Nephron (organoid): ENCODE measurements around the gene FKRP.

ENCODE experiments used
- H3K27ac Mint-ChIP-seq, 3 experiments: 2 replicates each; pipeline ENCODE4 v1.8.0; 2020; ENCODE audit warnings: mixed read lengths in 3 of 3, mild to moderate bottlenecking in 2 of 3, moderate library complexity in 1 of 3
- H3K27me3 Mint-ChIP-seq: 2 replicates; pipeline ENCODE4 v1.8.0; 2021; ENCODE audit warnings: low read depth, mild to moderate bottlenecking, moderate library complexity, mixed read lengths
- H3K36me3 Mint-ChIP-seq: 2 replicates; pipeline ENCODE4 v1.8.0; 2020; ENCODE audit warnings: low read depth, mixed read lengths
- H3K4me1 Mint-ChIP-seq: 2 replicates; pipeline ENCODE4 v1.8.0; 2020; ENCODE audit warnings: mixed read lengths
- H3K4me3 Mint-ChIP-seq, 3 experiments: 2 replicates each; pipeline ENCODE4 v1.8.0; 2020; ENCODE audit warnings: mild to moderate bottlenecking in 3 of 3, mixed read lengths in 3 of 3, moderate library complexity in 2 of 3
- H3K9me3 Mint-ChIP-seq: 2 replicates; pipeline ENCODE4 v1.8.0; 2020; ENCODE audit warnings: mixed read lengths
- TF ChIP-seq, protein P1 (sequence below), 3 experiments: fragments of 200-600 bp; sonication (generic); IDR thresholded peaks; one replicate each; pipeline ENCODE4 v1.5.0; 2021; ENCODE audit warnings: antibody characterized with exemption in 3 of 3; ENCODE audit not compliant: unreplicated experiment in 3 of 3

FKRP gene

DNA sequence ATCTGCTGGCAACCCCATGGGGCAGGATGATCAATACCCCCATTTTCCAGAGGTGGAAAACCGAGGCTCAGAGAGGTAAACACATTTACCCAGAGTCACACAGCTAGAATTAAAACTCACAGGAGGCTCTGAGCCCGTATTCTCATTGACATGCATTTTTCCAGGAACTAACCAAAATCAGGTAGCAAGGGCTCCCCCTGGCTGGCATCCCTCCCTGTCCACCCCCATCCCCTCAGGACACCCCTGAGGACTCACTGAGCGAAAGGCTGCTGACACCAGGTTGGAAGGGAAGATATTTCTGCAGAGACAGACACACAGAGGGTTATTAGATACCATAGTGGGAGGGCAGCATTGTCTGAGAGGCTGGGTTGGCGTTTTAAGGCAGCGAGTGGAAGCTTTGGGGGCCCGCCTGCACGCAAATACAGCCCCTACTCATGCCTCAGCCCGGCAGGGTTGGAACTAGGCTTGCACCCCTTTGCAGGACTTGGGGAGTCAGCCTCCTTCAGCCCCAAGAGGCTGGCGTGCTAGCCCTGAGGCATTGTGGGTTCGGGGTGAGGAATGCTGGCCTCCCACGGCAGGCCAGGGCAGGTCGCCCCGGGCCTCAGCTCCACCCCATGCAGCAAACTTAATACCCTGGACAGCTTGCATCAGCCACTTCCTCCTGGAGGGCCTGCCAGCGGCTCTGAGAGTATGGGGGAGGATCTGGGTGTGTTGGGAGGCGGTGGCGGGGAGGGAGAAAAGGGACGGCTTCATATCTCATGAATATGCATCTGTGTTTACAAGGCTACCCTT is 38.6 kb downstream of the FKRP start:
- Mint-ChIP-seq H3K9me3 (no peaks in the 10 kb centered on the region), H3K4me1 (peaks cover 45% of the 10 kb centered on the region), H3K4me3 (peak overlapping the region; percentile 85 to 97 (median 93)), H3K27me3 (peaks cover 4% of the 10 kb centered on the region), H3K27ac (peak overlapping the region; percentile 91 to 96 (median 96)), H3K36me3 (peaks cover 14% of the 10 kb centered on the region)
- TF ChIP-seq, protein P1, sequence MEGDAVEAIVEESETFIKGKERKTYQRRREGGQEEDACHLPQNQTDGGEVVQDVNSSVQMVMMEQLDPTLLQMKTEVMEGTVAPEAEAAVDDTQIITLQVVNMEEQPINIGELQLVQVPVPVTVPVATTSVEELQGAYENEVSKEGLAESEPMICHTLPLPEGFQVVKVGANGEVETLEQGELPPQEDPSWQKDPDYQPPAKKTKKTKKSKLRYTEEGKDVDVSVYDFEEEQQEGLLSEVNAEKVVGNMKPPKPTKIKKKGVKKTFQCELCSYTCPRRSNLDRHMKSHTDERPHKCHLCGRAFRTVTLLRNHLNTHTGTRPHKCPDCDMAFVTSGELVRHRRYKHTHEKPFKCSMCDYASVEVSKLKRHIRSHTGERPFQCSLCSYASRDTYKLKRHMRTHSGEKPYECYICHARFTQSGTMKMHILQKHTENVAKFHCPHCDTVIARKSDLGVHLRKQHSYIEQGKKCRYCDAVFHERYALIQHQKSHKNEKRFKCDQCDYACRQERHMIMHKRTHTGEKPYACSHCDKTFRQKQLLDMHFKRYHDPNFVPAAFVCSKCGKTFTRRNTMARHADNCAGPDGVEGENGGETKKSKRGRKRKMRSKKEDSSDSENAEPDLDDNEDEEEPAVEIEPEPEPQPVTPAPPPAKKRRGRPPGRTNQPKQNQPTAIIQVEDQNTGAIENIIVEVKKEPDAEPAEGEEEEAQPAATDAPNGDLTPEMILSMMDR (IDR thresholded peaks at IDR 0.05; ENCODE audit: unreplicated experiment in 3 of 3), result no peak

DNA sequence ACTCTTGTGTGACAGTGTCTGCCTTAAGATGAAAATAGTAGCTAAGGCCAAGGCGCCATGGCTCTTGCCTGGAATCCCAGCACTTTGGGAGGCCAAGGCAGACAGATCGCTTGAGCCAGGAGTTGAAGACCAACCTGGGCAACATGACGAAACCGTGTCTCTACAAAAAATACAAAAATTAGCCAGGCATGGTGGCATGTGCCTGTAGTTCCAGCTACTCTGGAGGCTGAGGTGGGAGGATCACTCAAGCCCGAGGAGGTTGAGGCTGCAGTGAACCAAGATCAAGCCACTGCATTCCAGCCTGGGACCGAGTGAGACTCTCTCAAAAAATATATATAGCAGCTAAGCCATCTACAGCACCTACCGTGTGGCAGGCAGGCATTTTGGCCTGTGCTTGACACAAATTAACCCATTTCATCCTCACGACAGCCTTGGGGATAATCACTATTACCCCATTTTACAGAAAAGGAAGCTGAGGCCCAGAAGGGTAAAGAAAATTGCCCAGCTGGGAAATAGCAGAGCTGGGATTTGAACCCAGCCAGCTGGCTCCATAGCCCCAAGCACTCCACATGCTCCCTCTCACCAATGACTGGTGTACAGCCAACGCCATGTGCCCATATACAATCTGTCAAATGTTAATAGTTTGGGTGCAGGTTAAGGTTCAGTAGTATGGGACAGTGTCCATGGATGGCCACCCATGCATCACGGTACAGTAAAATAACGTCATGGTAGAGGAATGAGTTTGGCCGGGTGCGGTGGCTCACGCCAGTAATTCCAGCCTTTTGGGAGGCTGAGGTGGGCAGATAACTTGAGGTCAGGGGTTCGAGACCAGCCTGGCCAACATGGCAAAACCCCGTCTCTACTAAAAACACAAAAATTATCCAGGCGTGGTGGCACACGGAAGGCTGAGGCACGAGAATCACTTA is 39.5 kb downstream of the FKRP start:
- Mint-ChIP-seq H3K36me3 (peaks cover 14% of the 10 kb centered on the region), H3K4me1 (peaks cover 45% of the 10 kb centered on the region), H3K27ac (peak overlapping the region; percentile 95 to 96 (median 96)), H3K27me3 (peaks cover 6% of the 10 kb centered on the region), H3K9me3 (no peaks in the 10 kb centered on the region), H3K4me3 (peak overlapping the region; percentile 93 to 97 (median 94))
- TF ChIP-seq, protein P1 (IDR thresholded peaks at IDR 0.05; ENCODE audit: unreplicated experiment in 3 of 3), result no peak

DNA sequence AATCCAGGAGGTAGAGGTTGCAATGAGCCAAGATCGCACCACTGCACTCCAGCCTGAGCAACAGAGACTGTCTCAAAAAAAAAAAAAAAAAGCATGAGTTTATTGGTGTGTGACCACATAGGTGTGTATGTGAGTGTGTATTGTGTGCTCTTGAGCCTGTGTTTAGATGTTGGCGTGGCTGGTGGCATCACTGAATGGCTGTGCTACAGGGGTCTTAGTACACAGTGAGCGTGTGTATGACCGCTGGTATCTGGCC is 40.1 kb downstream of the FKRP start:
- peaks cover 6% of the 10 kb centered on the region for H3K27me3 Mint-ChIP-seq
- TF ChIP-seq, protein P1 (IDR thresholded peaks at IDR 0.05; ENCODE audit: unreplicated experiment in 3 of 3), result no peak
- peaks cover 14% of the 10 kb centered on the region for H3K36me3 Mint-ChIP-seq

DNA sequence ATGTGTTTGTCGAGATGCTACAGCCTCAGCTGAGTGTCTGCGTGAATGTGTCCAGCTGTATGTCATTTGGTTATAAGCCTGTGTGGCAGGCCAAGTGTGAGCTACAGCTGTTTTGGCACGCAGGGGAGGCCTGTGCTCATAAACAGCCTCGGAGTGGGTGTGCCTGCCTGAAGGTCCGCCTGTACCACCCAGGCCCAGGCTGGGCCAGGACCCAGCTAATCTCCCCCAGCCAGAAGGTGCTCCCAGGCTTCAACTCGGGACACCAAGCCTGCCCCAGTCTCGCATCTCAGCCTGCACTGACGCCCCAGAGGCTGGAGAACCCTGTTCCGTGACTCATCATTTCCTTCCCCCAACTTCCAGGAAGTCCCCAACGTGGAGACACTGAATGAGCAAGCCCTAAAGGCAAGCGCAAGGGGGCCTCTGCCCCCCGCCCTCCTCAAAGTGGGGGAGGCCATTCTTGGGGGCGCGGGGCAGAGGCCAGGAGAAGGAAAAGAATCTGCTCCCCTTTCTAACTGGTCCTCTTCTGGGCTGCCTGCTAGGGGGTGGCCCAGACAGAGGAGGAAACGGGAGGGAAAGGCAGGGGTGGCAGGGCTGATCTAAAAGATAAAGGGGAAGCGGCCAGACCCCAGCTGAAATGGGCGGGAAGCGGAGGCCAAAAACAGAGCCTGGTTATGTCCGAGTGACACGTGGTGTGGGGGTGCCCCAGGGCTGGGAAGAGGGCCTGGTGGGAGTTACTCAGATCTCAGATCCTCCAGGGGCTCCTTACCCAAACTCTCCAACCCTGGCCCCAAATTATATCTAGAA is 40.6 kb downstream of the FKRP start:
- no peaks in the 10 kb centered on the region for H3K9me3 Mint-ChIP-seq
- H3K4me3 Mint-ChIP-seq, result peak overlapping the region; percentile 93 to 97 (median 94)
- peaks cover 13% of the 10 kb centered on the region for H3K36me3 Mint-ChIP-seq
- H3K27me3 Mint-ChIP-seq, result peaks cover 6% of the 10 kb centered on the region
- peak overlapping the region; percentile 95 to 96 (median 95) for H3K27ac Mint-ChIP-seq
- TF ChIP-seq, protein P1 (IDR thresholded peaks at IDR 0.05; ENCODE audit: unreplicated experiment in 3 of 3), result no peak
- H3K4me1 Mint-ChIP-seq, result peaks cover 45% of the 10 kb centered on the region

More for the DNA sequence above, 40.1 kb downstream of the FKRP start:
- peak overlapping the region; percentile 93 to 97 (median 94) for H3K4me3 Mint-ChIP-seq
- H3K4me1 Mint-ChIP-seq, result peaks cover 45% of the 10 kb centered on the region
- H3K9me3 Mint-ChIP-seq, result no peaks in the 10 kb centered on the region
- H3K27ac Mint-ChIP-seq, result peak overlapping the region; percentile 95 to 96 (median 95)

DNA sequence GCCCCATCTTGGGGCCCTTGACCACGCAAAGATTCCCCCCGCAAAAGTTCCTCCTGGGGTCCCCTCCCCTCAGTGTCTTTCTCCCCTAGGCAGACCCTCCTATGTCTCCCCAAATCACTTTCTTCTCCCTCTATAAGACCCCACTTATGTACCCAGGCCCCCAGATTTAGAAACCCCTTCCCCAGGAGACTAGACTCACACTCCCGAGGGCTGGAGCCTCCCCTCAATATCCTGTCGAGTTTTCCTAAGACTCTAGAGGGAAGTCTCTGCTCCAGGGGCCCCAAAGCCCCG is 41.1 kb downstream of the FKRP start:
- TF ChIP-seq, protein P1 (IDR thresholded peaks at IDR 0.05; ENCODE audit: unreplicated experiment in 3 of 3), result no peak
- Mint-ChIP-seq H3K36me3 (peaks cover 8% of the 10 kb centered on the region), H3K4me1 (peaks cover 48% of the 10 kb centered on the region), H3K4me3 (peak overlapping the region; percentile 93 to 97 (median 94)), H3K27ac (peak overlapping the region; percentile 95 to 96 (median 95)), H3K9me3 (no peaks in the 10 kb centered on the region), H3K27me3 (peaks cover 6% of the 10 kb centered on the region)
